ENCODE data around the gene PARM1.
A peak's percentile ranks its signal among the peaks of the same experiment; 100 is the strongest.

PARM1 gene

GRCh38 chr4:74904509-74905065 is 28.3 kb upstream of the PARM1 start:
- no peaks in the 10 kb centered on the region for H4K20me1 ChIP-seq (ENCODE audit: low read depth, low read length)
- H3K9ac ChIP-seq (ENCODE audit: low read length): no peak overlapping the region
- H3K9me2 ChIP-seq (replicated peaks; ENCODE audit: insufficient read depth, low read length): no peaks in the 10 kb centered on the region
- TF ChIP-seq, protein P1, sequence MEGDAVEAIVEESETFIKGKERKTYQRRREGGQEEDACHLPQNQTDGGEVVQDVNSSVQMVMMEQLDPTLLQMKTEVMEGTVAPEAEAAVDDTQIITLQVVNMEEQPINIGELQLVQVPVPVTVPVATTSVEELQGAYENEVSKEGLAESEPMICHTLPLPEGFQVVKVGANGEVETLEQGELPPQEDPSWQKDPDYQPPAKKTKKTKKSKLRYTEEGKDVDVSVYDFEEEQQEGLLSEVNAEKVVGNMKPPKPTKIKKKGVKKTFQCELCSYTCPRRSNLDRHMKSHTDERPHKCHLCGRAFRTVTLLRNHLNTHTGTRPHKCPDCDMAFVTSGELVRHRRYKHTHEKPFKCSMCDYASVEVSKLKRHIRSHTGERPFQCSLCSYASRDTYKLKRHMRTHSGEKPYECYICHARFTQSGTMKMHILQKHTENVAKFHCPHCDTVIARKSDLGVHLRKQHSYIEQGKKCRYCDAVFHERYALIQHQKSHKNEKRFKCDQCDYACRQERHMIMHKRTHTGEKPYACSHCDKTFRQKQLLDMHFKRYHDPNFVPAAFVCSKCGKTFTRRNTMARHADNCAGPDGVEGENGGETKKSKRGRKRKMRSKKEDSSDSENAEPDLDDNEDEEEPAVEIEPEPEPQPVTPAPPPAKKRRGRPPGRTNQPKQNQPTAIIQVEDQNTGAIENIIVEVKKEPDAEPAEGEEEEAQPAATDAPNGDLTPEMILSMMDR (IDR thresholded peaks at IDR 0.05; ENCODE audit: insufficient read depth, low read length, poor library complexity, severe bottlenecking): no peak
- TF ChIP-seq EZH2phosphoT487 (conservative IDR thresholded peaks at IDR 0.05; ENCODE audit: low read length): no peak
- no peak overlapping the region for H3K4me2 ChIP-seq (ENCODE audit: low read depth, low read length, poor library complexity, severe bottlenecking)
- H3K79me2 ChIP-seq (ENCODE audit: insufficient read depth, low read length): no peaks in the 10 kb centered on the region
- no peak overlapping the region for H3K4me3 ChIP-seq (ENCODE audit: insufficient read depth, low read length, poor library complexity, severe bottlenecking)
- H3K27me3 ChIP-seq (ENCODE audit: low read length): no peaks in the 10 kb centered on the region
- H3F3A ChIP-seq (ENCODE audit: insufficient read depth): no peaks in the 10 kb centered on the region
- no peaks in the 10 kb centered on the region for H3K36me3 ChIP-seq (ENCODE audit: low read length)
- no peak overlapping the region for H3K27ac ChIP-seq (ENCODE audit: low read depth, low read length)
- no peak overlapping the region for H2AFZ ChIP-seq (ENCODE audit: low read depth, low read length, severe bottlenecking)
- H3K9me3 ChIP-seq (ENCODE audit: insufficient read depth, low read length): no peaks in the 10 kb centered on the region

DNA sequence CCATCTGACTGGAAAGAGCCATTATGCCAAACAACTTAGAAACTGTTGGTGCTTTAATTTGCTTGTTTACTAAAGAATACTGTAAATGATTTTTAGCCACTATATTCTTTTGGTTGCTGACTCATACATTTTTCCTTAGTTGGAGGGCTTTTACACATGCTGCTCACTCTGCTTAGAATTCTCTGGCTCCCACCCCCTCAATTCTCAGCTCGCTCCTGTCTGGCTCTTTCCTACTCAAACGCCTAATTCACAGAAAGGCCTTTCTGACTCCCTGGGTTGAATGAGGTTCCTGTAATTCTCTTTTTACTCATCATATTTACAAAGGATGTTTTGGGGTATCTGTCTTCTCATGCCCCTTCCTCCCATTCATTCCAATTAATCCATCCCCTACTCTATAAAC is 26.1 kb upstream of the PARM1 start:
- Histone ChIP-seq H3K27ac (ENCODE audit: low read depth, low read length) (no peak overlapping the region), H3K4me2 (ENCODE audit: low read depth, low read length, poor library complexity, severe bottlenecking) (no peak overlapping the region), H3K36me3 (ENCODE audit: low read length) (no peaks in the 10 kb centered on the region), H3K9me2 (replicated peaks; ENCODE audit: insufficient read depth, low read length) (no peaks in the 10 kb centered on the region), H3K79me2 (ENCODE audit: insufficient read depth, low read length) (no peaks in the 10 kb centered on the region), H3K4me3 (ENCODE audit: insufficient read depth, low read length, poor library complexity, severe bottlenecking) (no peak overlapping the region), H3K9ac (ENCODE audit: low read length) (no peak overlapping the region), H3F3A (ENCODE audit: insufficient read depth) (no peaks in the 10 kb centered on the region), H2AFZ (ENCODE audit: low read depth, low read length, severe bottlenecking) (no peak overlapping the region), H3K27me3 (ENCODE audit: low read length) (no peaks in the 10 kb centered on the region), H4K20me1 (ENCODE audit: low read depth, low read length) (no peaks in the 10 kb centered on the region), H3K9me3 (ENCODE audit: insufficient read depth, low read length) (no peaks in the 10 kb centered on the region)
- TF ChIP-seq, protein P1 (IDR thresholded peaks at IDR 0.05; ENCODE audit: insufficient read depth, low read length, poor library complexity, severe bottlenecking): no peak
- TF ChIP-seq EZH2phosphoT487 (conservative IDR thresholded peaks at IDR 0.05; ENCODE audit: low read length): no peak

DNA sequence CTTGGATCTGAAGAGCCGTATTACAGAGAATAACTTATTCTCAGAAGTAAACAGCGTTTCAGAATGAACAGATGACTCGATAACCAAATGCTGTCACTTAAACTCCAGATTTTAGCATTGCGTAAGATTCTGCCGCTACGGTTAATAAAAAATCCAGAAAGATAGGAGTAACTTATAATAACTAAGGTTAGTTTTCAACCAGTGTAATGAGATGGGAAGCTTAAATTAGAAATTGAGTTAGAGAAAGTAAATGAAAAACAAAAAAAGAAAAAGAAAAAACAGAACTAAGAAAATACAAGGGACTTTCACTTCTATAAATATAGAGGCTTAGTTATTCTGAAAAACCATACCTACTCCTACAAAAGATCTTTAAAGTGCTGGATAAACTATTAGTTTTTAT is 13.1 kb upstream of the PARM1 start:
- Histone ChIP-seq H3K4me3 (ENCODE audit: insufficient read depth, low read length, poor library complexity, severe bottlenecking) (peak overlapping the region; percentile 14), H3K9me2 (replicated peaks; ENCODE audit: insufficient read depth, low read length) (no peaks in the 10 kb centered on the region), H3K27ac (ENCODE audit: low read depth, low read length) (no peak overlapping the region), H3F3A (ENCODE audit: insufficient read depth) (no peaks in the 10 kb centered on the region), H3K79me2 (ENCODE audit: insufficient read depth, low read length) (no peaks in the 10 kb centered on the region), H3K9me3 (ENCODE audit: insufficient read depth, low read length) (no peaks in the 10 kb centered on the region), H3K36me3 (ENCODE audit: low read length) (no peaks in the 10 kb centered on the region), H3K27me3 (ENCODE audit: low read length) (no peaks in the 10 kb centered on the region), H3K9ac (ENCODE audit: low read length) (no peak overlapping the region), H3K4me2 (ENCODE audit: low read depth, low read length, poor library complexity, severe bottlenecking) (peak overlapping the region; percentile 73), H4K20me1 (ENCODE audit: low read depth, low read length) (no peaks in the 10 kb centered on the region), H2AFZ (ENCODE audit: low read depth, low read length, severe bottlenecking) (peak overlapping the region; percentile 57)
- TF ChIP-seq, protein P1 (IDR thresholded peaks at IDR 0.05; ENCODE audit: insufficient read depth, low read length, poor library complexity, severe bottlenecking): no peak
- TF ChIP-seq EZH2phosphoT487 (conservative IDR thresholded peaks at IDR 0.05; ENCODE audit: low read length): no peak

Data from SU-DHL-6 (cell line).